HG03097 (cell line): ENCODE results near the gene GMCL2.
"Not testable (repeated sequence)": the region's sequence is repeated elsewhere in the genome, so short reads cannot be mapped to it uniquely, and the experiment has no call there.

ENCODE experiments used
- ATAC-seq: cut with Tn5 transposase; IDR thresholded peaks from one replicate; pipeline ENCODE4 v1.9.1; 2021; ENCODE audit not compliant: unreplicated experiment, low FRiP score

The GMCL2 gene, protein sequence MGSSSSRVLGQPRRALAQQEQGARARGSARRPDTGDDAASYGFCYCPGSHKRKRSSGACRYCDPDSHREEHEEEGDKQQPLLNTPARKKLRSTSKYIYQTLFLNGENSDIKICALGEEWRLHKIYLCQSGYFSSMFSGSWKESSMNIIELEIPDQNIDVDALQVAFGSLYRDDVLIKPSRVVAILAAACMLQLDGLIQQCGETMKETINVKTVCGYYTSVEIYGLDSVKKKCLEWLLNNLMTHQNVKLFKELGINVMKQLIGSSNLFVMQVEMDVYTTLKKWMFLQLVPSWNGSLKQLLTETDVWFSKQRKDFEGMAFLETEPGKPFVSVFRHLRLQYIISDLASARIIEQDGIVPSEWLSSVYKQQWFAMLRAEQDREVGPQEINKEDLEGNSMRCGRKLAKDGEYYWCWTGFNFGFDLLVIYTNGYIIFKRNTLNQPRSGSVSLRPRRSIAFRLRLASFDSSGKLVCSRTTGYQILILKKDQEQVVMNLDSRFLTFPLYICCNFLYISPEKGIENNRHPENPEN

DNA sequence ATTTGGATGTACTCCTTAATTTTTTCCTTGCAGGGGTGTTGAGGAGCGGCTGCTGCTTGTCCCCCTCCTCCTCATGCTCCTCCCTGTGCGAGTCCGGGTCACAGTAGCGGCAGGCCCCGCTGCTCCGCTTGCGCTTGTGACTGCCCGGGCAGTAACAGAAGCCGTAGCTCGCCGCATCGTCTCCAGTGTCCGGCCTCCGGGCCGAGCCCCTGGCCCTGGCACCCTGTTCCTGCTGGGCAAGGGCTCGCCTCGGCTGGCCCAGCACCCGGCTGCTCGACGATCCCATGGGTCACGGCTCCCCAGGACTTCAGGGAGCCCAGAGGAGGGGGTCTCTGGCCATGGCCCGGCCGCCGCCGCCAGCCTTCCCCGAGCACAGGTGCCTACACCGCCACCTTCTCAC is at the start of gene GMCL2:
Gene GMCL2, minus strand, starts transcription at position 358 of the 400 bp plus-strand sequence. Its CDS starts 72 bp downstream, at position 286.
- no peak for ATAC-seq

DNA sequence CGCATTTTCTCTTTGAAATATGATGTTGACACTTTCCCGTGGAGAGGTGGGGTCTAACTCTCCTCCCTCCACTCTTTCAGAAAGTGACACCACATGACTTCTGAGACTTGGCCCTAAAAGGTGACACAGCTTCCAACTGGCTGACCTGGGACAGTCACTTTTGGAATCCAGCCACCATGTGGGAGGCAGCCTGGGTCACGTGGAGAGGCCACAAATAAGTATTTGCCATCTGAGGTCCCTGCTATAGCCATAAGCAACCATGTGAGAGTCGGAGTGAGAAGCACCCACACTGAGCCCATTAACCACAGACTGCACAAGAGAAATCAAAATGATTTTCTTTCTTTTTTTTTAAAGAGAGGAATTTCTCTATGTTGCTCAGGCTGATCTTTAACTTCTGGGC is 49.5 kb upstream of the GMCL2 start:
- no peak for ATAC-seq

DNA sequence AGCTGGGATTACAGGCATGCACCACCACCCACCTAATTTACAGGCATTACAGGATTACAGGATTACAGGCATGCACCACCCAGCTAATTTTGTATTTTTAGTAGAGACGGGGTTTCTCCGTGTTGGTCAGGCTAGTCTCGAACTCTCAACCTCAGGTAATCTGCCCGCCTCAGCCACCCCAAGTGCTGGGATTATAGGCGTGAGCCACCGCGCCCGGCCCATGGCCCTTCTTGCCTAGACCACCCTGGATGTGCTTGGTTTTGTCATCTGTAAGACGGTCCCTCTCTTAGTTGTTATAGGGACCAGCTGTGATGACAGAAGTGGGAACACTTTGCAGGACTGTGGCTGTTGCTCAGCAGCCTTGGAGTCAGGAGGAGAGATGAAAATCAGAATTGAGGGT is 49.0 kb upstream of the GMCL2 start:
- ATAC-seq, result no peak

DNA sequence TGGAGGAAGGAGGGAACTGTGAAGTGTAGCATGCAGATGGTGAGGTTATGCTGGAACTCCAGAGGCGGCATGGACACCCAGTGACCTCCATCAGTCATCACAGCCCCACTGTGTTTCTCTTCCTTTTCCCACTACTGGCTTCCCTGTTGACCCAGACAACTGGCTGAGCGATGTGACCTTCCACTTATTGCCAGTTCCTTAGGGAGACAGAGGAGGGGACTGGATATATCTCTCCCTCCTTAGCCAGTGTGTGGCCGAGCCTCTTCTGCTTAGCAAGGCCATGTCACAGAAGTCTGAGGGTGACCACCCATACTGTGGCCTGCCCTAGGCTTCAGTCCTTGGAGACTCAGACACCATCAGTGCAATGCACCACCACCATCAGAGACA is 48.4 kb upstream of the GMCL2 start:
- no peak for ATAC-seq

DNA sequence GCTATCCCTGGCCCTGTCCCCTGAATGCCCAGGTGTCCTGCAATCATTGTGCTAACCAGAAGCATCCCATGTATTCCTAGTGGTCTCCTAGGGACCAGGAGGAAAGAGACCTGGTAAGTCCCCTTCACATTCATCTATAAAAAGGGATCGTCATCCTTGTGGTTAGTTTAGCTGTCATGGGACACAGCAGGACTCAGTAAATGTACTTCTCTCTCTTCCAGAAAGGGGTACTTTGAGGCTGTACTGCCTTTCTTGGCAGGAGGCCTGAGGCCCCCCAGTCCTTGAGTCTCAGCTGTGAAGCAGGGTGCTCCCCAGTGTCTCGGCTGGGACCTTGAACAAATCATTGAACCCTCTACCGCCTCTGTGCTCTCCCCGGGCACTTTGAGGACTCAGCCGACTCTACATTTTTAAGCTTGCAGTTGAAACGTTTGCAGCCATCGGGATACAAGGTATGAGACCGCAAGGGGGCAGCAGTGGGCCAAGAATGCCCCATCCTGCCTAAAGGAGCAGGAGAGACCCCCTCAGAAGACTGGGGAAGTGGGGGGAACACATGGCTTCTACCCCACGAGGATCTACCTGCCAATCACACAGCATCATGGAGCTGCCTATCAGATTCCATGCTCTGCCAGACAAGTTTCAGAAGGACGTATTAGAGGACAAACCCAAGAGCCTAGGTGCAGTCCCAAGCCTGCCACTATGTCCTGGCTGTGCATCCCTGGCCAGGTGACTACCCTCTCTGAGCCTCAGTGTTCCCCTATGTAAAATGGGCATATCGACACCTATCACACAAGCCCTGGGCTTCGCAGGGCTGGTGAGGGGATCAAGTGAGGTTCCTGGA is 47.8 kb upstream of the GMCL2 start:
- ATAC-seq, result no peak

DNA sequence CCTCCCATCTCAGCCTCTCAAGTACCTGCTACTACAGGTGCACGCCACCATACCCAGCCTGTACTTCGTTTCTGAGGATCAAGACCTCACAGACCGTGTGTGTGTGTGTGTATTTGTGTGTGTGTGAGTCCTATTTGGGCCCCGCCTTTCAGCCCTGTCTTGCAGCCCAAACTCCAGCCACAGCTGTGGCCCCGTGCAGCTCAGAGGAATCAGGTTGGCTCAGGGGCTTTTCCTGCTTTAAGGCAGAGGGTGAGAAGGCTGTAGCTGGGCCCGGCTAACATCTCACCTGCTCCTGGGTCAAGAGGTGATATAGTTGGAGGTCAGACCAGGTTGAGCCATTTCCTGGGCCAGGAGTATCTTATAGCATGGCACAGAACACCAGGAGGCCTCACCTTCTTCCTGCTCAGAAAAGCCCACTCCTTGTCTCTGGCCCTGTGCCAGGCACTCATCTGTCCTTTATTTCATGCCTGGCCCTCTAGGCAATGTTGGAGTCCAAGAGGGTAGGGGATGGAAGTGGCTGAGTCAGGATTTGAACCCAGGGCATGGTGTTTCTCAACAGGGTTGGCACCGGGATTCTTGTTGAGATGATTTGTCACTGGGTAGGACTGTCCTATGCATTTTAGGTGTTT is 47.1 kb upstream of the GMCL2 start:
- ATAC-seq, result no peak

DNA sequence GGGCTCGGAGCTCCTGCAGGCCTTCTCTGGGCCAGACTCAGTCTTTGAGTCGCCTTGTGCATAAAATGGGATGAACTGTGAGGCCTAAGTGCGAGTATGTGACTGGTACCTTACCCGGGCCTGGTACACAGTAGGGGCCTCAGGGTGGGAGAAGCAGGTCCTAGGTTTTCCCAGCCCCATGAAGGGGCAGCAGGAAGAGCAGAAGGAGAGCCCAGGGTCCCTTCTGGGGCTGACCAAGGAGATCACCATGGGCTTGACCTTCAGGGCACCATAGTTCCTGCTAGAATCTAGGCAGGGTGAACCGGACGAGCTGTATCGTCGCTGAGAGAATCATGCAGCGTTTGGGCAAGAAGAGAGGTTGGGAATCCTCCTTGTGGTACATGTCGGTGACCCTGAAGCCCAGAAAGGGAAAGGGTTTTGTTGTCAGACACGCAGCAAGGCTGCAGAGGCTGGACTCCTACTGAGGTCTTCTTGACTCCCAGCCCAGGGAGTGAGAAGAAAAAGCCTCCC is 45.8 kb upstream of the GMCL2 start:
- no peak for ATAC-seq

DNA sequence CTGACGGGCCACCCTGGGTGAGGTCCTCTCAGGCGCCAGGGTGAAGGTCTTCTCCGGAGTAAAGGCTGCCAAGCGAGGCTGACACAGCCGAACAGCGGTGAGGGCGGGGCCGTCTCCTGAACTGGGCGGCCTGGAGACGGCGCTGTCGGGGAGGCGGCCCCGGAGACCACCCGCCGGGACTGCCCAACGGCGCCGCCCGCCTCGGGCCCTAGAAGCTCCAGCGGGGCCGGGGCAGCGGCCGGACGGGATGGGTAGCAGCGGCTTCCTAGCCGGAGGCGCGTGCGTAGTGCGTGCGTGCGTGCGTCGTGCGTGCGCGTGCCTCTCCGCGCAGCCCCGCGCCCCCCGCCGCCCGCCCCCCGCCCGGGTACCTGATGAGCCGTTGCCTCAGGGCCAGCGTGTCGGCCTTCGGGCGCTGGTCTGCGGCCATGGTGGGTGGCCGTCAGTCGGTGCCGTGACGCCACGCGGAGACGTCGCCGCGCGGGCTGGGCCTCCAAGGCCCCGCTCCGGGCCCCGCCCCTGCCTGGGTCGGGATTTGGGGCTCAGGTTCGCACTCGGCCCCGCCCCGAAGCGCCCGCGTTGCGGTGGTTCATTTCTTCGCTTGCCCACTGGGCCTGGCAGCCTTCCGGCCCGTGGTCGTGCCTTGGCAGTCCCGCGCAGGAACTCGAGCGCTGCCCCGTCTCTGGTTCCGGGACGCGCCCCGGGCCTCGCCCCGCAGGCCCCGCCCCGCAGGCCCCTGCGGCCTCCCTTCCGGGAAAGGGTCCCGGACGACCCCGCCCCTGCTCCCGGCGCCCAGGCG is 45.2 kb upstream of the GMCL2 start, which contains the start of gene PHYKPL:
Gene PHYKPL, minus strand, starts transcription at position 679 of the 796 bp plus-strand sequence. Its CDS starts 252 bp downstream, at position 427.
- peak; percentile 54 for ATAC-seq

DNA sequence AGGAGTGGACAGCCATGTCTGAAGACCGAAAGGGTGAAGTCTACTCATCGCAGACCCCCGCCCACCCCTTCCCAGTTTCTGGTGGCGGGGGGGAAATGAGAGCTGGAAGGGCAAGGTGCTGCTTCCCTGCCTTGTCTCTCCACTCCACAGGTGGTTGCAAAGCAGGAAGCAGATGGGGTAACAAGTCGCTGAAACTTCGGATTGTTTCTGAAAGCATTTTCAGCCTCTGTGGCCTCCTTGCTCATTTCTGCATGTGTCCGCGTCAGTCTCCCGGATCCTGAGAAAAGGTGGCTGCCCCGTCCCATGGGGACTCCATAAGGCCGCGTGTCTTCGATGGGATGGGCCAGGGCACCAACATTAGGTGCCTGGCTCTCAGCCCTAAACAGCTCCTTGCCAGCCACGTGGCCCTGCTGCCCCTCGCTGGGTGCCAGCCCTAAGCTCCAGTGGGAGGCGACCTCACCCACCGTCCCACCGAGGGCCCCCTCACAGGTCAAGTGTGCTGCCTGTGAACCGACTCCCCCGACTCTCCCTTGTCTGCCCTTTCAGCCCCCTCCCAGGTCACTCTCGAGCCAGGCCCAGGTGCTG is 44.5 kb upstream of the GMCL2 start:
- ATAC-seq, result no peak

DNA sequence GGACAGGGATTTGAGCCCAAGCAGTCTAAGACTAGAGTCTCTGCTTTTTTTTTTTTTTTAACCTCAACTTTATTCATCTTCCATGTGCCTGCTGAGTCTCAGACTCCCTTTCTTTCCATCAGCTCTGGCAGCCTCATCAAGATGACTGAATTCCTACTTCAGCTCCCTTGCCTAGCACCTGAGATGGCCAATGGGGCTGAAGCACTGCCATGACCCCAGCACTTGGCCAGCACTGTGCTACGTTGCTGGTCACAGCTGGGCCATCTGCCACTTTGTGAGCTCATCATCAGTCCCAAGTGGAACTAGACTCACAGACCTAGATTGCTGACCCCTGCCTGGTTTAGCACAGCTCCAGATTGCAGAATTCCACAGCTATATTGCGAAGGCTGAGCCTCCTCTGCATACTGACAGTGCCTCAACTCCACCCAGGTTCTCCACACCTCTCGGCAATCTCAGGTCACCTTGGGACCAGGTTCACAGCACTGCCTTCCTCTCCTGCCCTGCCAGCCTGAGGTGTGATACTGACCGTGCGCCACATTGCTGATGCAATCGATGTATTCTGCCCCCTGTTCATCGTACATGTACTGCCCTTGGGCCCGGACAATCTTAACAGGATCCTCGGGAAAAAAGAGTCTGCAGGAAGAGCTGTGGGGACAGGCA is 43.8 kb upstream of the GMCL2 start:
- no peak for ATAC-seq

DNA sequence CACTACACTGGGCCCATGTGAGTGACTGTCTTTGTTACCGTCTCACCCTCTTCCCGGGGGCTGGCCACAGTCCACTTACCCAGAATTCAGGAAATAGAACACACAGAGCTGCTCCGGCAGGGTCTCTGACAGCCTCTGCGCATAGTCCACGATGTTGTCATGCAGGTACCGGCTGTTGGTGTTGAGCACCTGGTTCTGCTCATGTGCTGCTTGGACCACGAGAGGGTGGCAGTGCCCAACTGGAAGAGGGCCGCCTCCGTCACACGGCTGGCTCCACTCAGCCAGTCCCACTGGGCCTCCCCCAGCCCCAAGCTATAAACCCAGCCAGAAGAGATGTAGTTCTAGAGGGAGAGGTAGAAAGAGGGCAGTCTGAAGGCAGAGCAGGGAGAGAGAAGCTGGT is 42.7 kb upstream of the GMCL2 start:
- no peak for ATAC-seq

DNA sequence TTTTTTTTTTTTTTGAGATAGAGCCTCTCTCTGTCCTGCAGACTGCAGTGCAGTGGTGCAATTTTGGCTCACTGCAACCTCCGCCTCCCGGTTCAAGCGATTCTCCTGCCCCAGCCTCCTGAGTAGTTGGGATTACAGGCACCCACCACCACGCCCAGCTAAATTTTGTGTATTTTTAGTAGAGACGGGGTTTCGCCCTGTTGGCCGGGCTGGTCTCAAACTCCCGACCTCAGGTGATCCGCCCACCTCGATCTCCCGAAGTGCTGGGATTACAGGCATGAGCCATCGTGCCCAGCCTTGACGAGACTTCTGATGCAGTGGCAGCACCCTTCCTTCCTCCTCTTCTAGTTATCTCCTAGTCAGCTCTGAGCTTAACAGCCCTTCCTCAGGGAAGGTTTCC is 41.9 kb upstream of the GMCL2 start:
- not testable (repeated sequence) for ATAC-seq

DNA sequence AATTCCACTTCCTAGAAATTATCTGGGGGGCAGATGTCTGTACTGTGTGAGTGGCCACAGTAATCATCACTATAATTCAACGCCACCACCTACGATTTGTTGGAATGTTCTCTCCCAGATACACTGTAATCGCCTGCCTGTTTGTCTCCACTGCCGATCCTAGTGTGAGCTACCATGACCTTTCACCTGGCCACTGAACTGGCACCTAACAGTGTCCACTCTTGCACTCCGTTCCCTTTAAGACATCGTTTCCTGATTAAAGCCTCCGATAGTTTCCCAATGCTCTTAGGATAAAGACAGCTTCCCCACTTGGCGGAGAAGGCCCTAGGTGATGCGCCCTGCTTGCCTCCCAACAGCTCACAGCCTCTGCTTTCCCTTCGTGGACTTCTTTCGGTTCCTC is 41.4 kb upstream of the GMCL2 start:
- no peak for ATAC-seq

DNA sequence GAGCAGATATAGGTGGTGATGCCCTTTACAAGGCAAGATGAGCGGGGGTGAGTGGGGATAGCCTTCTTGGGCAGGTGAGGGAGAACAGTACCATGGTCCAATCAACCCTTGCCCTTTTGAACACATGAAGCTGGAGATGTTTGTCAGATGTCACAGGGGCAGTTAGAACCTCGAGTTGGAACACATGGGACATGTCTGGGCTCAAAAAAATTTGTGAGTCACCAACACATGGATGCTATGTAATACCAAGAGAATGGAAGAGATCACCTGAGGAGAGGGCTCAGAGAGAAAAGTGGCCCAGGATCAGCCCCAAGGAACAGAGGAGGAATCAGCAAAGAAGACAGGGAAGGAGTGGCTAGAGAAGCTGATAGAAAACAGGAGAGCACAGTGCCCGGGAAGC is 40.8 kb upstream of the GMCL2 start:
- ATAC-seq, result no peak

DNA sequence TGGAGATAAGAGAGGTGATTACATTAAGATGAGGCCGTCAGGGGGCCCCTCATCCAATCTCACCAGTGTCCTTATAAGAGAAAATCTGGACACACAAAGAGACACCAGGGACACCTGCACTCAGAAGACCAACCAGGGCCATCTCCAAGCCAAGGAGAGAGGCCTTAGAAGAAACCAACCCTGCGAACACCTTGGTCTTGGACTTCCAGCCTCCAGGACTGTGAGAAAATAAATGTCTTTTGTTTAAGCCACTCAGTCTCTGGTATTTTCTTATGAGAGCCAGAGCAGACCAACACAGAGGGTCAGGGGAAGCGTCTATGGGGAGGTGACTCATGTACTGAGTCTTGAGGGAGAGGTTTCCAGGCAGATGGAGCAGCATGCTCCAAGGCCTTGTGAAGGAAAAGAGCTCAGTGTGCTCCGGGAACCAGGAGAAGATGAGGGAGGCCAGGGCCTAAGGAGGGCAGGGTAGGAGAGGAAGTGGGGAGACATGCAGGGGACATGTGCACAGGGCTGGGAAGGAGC is 40.0 kb upstream of the GMCL2 start:
- ATAC-seq, result no peak

DNA sequence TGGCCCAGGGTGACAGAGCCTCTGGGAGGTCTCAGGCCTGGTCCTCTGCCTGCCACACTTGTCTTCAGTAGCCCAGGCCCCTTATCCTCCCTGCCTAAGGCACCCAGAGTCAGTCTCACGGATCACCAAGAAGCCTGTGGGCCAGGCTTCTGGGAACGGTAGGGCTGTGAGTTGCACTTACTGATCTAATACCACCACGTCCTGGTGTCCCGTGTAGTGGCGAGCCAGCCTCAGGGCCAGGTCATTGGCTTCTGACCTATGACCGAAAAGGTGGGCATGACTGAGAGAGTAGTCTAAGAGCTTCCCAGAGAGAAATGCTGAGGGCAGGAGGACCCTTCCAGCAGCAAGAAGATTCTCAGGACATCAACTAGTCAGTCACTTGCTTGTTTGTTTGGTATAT is 38.0 kb upstream of the GMCL2 start:
- ATAC-seq, result no peak

DNA sequence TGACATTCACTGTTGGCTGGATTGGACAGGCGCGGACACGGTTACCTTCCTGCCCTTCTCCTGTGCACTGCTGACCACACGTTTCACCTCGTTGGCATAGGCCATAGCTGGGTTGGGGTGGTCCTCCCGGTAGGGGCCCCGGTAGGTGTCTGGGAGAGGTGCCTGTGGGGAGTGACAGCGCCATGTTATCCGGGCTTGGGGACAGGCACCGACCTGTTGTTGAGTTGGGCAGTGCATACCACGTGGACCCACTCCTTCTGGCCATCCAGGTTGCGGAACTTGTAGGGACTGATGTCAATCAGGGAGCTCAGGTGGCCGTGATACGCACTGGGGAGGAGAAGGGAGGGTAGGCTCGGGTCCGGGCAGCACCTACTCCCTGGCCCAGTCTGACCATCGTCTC is 37.2 kb upstream of the GMCL2 start:
- ATAC-seq, result no peak

DNA sequence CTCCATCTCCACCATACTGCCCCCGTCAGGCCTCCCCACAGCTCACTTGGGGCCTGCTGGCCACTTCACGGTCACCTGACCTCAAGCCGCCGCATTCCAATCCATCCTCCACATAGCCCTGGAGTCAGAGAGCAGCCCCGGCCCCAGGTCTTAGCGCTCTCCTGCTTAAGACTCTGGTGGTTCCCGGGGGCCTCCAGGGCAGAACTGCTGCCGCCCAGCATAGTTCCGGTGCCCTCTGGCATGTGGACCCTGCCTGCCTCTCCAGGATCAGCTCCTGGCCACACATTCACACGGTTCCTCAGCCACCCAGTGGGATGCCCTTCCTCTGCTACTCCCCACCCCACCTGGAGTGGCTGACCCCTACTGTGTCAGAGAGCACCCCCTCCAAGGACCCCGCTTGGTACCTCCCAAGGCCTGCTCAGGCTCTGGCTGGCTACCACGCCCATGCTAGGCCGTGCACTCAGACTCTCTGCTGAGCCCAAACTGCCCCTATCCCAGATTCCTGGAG is 36.7 kb upstream of the GMCL2 start:
- ATAC-seq, result no peak
